ENCODE measurements around the gene GNG2. TPM values are rescaled to one million over a fixed set of nuclear protein-coding genes. Genes with fewer than 3 reads are reported as not detected.

The GNG2 gene
- total RNA-seq, 4 donors from 2014 or later: 0.77 to 62.1 (median 10.3) TPM

DNA sequence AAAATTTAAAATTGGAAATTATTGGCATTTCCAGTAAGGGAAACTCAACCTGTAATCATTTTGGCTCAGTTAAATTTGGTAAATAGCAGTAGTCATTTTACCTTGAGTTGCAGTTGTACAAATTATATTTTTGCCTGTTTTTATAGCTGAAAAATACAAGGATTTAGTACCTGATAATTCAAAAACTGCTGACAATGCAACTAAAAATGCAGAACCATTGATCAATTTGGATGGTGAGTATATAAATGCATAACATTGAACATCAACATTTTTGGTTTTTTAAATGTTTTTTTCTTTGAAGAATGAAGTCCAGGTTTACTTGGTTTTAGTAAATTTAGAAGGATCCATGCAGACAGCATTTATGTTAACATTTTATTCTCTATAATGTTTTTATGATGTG lies 137.9 kb downstream of the GNG2 start:
- no peaks in the 10 kb centered on the region for H3K4me1 ChIP-seq
- no peaks in the 10 kb centered on the region for H3K27me3 ChIP-seq
- intact Hi-C loops (cut with DNase I; ENCODE audit: low total_unique reads): no loop called here
- H3K4me3 ChIP-seq: no peak overlapping the region
- DNase-seq: no peak
- H3K9me3 ChIP-seq: no peaks in the 10 kb centered on the region
- no peak for TF ChIP-seq POLR2A (IDR thresholded peaks at IDR 0.05)
- TF ChIP-seq, protein P1, sequence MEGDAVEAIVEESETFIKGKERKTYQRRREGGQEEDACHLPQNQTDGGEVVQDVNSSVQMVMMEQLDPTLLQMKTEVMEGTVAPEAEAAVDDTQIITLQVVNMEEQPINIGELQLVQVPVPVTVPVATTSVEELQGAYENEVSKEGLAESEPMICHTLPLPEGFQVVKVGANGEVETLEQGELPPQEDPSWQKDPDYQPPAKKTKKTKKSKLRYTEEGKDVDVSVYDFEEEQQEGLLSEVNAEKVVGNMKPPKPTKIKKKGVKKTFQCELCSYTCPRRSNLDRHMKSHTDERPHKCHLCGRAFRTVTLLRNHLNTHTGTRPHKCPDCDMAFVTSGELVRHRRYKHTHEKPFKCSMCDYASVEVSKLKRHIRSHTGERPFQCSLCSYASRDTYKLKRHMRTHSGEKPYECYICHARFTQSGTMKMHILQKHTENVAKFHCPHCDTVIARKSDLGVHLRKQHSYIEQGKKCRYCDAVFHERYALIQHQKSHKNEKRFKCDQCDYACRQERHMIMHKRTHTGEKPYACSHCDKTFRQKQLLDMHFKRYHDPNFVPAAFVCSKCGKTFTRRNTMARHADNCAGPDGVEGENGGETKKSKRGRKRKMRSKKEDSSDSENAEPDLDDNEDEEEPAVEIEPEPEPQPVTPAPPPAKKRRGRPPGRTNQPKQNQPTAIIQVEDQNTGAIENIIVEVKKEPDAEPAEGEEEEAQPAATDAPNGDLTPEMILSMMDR (IDR thresholded peaks at IDR 0.05): no peak
- no peaks in the 10 kb centered on the region for H3K36me3 ChIP-seq
- H3K27ac ChIP-seq: no peak overlapping the region

DNA sequence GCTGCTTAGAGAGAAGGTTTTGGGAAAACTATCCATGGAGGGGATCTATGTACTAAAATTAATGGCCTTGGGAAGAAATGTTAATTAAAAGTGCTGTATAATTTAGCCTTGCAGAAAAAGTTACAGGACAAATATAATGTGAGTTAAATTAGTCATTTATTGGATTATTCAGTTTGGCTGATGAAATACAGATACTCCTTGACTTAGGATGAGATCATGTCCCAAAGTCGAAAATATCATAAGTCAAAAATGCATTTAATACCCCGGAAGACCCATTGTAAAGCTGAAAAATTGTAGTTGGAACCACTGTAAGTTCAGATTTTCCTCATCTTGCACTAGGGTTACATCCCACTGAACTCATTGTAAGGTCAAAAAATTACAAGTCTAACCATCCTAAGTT lies 138.7 kb downstream of the GNG2 start:
- H3K4me1 ChIP-seq: no peaks in the 10 kb centered on the region
- H3K36me3 ChIP-seq: no peaks in the 10 kb centered on the region
- H3K27ac ChIP-seq: no peak overlapping the region
- H3K27me3 ChIP-seq: no peaks in the 10 kb centered on the region
- TF ChIP-seq, protein P1 (IDR thresholded peaks at IDR 0.05): no peak
- TF ChIP-seq POLR2A (IDR thresholded peaks at IDR 0.05): no peak
- intact Hi-C loops (cut with DNase I; ENCODE audit: low total_unique reads): no loop called here
- no peak overlapping the region for H3K4me3 ChIP-seq
- DNase-seq: no peak
- no peaks in the 10 kb centered on the region for H3K9me3 ChIP-seq

DNA sequence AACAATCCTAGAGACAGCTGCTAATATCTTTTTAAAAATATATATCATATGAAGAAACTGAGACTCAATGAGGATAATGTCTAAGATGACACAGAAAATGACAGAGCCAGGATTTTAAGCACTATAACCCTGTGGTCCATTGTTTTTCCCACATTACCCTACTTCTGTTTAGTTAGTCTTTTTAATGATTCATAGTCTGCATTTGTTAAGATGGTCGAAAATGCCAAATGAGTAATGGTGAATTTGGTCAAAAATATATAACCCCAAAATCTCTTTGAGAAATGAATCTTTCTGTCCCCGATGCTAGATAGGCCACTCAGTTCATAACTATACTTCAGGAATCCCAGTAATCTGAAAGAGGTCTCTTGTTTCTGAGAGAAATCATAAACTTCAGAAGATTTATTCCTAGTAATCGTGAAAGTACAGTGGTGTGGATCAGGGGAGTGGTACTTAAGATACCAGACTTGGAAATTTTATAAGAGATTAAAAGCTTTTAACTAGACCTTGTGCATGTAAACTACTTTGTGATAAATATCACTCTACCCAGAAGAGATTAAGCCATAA lies 139.7 kb downstream of the GNG2 start:
- Histone ChIP-seq H3K27ac (no peak overlapping the region), H3K4me3 (no peak overlapping the region), H3K4me1 (no peaks in the 10 kb centered on the region), H3K36me3 (no peaks in the 10 kb centered on the region), H3K27me3 (no peaks in the 10 kb centered on the region), H3K9me3 (no peaks in the 10 kb centered on the region)
- DNase-seq: no peak
- intact Hi-C loops (cut with DNase I; ENCODE audit: low total_unique reads): no loop called here
- TF ChIP-seq POLR2A (IDR thresholded peaks at IDR 0.05): no peak
- TF ChIP-seq, protein P1 (IDR thresholded peaks at IDR 0.05): no peak

DNA sequence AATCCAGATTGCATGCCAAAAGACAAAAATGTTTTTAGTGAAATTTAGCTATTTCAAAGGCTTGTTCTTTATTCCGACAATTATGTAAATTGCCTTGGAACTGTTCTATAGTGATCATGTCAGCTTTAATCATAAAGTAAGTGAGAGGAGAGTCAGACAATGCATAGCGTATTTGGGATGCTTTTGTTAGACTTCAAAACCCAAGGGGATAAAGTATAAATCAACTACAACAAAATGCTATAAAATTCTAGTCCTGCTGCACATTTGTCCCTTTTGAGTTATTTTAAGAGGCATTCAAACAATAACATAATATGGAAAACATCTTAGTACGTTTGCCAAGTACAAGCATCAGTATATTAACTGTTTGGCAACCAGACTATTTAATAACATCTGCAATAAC lies 140.3 kb downstream of the GNG2 start:
- no peak overlapping the region for H3K27ac ChIP-seq
- no peak overlapping the region for H3K4me3 ChIP-seq
- no peak for DNase-seq
- intact Hi-C loops (cut with DNase I; ENCODE audit: low total_unique reads): no loop called here
- H3K4me1 ChIP-seq: no peaks in the 10 kb centered on the region
- no peaks in the 10 kb centered on the region for H3K9me3 ChIP-seq
- H3K27me3 ChIP-seq: no peaks in the 10 kb centered on the region
- no peak for TF ChIP-seq POLR2A (IDR thresholded peaks at IDR 0.05)
- TF ChIP-seq, protein P1 (IDR thresholded peaks at IDR 0.05): no peak
- no peaks in the 10 kb centered on the region for H3K36me3 ChIP-seq

DNA sequence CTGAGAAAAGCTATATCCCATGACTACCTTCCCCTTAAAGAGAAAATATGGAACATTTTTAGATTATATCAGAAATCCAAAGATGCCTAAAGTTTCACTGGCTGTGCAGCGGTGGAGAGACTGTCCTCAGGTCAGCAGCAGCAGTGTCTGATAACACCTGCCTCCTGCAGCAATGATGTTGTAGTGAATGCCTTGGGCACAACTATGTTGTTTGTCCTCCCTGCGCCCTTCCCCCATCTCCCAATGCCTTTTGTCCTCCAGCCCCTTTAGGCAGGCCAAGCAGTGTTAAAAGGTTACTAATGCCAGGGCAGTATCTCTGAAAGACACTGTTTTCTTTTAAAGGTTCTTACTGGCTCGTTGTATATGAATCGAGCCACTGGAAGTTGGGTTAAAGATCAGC lies 142.1 kb downstream of the GNG2 start:
- Histone ChIP-seq H3K4me3 (no peak overlapping the region), H3K36me3 (no peaks in the 10 kb centered on the region), H3K27ac (no peak overlapping the region), H3K9me3 (no peaks in the 10 kb centered on the region), H3K4me1 (no peaks in the 10 kb centered on the region), H3K27me3 (no peaks in the 10 kb centered on the region)
- intact Hi-C loops (cut with DNase I; ENCODE audit: low total_unique reads): no loop called here
- DNase-seq: no peak
- no peak for TF ChIP-seq POLR2A (IDR thresholded peaks at IDR 0.05)
- TF ChIP-seq, protein P1 (IDR thresholded peaks at IDR 0.05): no peak

All from uterus (tissue), 4 donors.